Liver (tissue), 9 donors: ENCODE results near the gene DNMT3A. TPM values are rescaled to one million over a fixed set of nuclear protein-coding genes. Genes with fewer than 3 reads are reported as not detected.

ENCODE experiments used
- DNase-seq: peaks from one replicate; pipeline ENCODE4 v3.0.0-alpha.2; 2017; ENCODE audit warnings: low spot score
- H3K27ac ChIP-seq, 2 donors: one replicate each; pipeline ENCODE4 v1.7.0; 2013; ENCODE audit warnings: inconsistent platforms in 2 of 2, low read length in 2 of 2, control low read depth in 1 of 2, low read depth in 1 of 2, mild to moderate bottlenecking in 1 of 2
- H3K27me3 ChIP-seq, 4 donors: one replicate each; pipeline versions ENCODE4 v1.6.1 to v1.7.0; 2013; ENCODE audit warnings: low read length in 3 of 4, inconsistent platforms in 1 of 4, mild to moderate bottlenecking in 1 of 4, moderate library complexity in 1 of 4; ENCODE audit not compliant: control insufficient read depth in 4 of 4, insufficient read depth in 4 of 4
- H3K36me3 ChIP-seq, 4 donors: one replicate each; pipeline versions ENCODE4 v1.6.1 to v1.7.0; 2013; ENCODE audit warnings: low read length in 3 of 4, mild to moderate bottlenecking in 3 of 4, low read depth in 1 of 4, moderate library complexity in 1 of 4; ENCODE audit not compliant: control insufficient read depth in 4 of 4, insufficient read depth in 3 of 4
- H3K4me1 ChIP-seq, 4 donors: one replicate each; pipeline versions ENCODE4 v1.6.1 to v1.7.0; 2013; ENCODE audit warnings: low read length in 3 of 4, mild to moderate bottlenecking in 3 of 4, moderate library complexity in 1 of 4; ENCODE audit not compliant: control insufficient read depth in 4 of 4, insufficient read depth in 4 of 4
- H3K4me3 ChIP-seq, 3 donors: one replicate each; pipeline versions ENCODE4 v1.6.1 to v1.7.0; 2013; ENCODE audit warnings: low read length in 3 of 3, control low read depth in 1 of 3, low read depth in 1 of 3, mild to moderate bottlenecking in 1 of 3
- H3K9ac ChIP-seq, 2 donors: one replicate each; pipeline ENCODE4 v1.7.0; 2013; ENCODE audit warnings: low read length in 2 of 2, mild to moderate bottlenecking in 2 of 2, moderate library complexity in 2 of 2, control low read depth in 1 of 2, low read depth in 1 of 2
- H3K9me3 ChIP-seq, 4 donors: one replicate each; pipeline versions ENCODE4 v1.6.1 to v1.7.0; 2013; ENCODE audit warnings: low read length in 3 of 4; ENCODE audit not compliant: control insufficient read depth in 4 of 4
- ATF3 ChIP-seq: IDR thresholded peaks from 2 replicates; pipeline ENCODE4 v1.6.1; 2016; ENCODE audit warnings: antibody characterized with exemption
- CTCF ChIP-seq: fragments of 150-350 bp; IDR thresholded peaks from 2 replicates; pipeline ENCODE4 v1.5.1; 2017; ENCODE audit warnings: improper control_type of control experiment, low read depth, low read length; ENCODE audit not compliant: missing input control
- EGR1 ChIP-seq, 2 donors: IDR thresholded peaks; 2 replicates each; pipeline ENCODE4 v1.6.1; 2016 to 2018; ENCODE audit warnings: antibody characterized with exemption in 2 of 2, low read depth in 2 of 2
- FOXA1 ChIP-seq: IDR thresholded peaks from 2 replicates; pipeline ENCODE4 v1.6.1; 2016; ENCODE audit warnings: antibody characterized with exemption
- FOXA2 ChIP-seq: IDR thresholded peaks from 2 replicates; pipeline ENCODE4 v1.6.1; 2016; ENCODE audit warnings: antibody characterized with exemption
- GABPA ChIP-seq, 2 donors: IDR thresholded peaks in 1 of 2; conservative IDR thresholded peaks in 1 of 2; 2 replicates each; pipeline ENCODE4 v1.6.1; 2016; ENCODE audit warnings: antibody characterized with exemption in 2 of 2, mild to moderate bottlenecking in 1 of 2, moderate library complexity in 1 of 2
- HNF4A ChIP-seq, 2 donors: conservative IDR thresholded peaks; 2 replicates each; pipeline ENCODE4 v1.6.1; 2016; ENCODE audit warnings: antibody characterized with exemption in 2 of 2, mild to moderate bottlenecking in 2 of 2
- HNF4G ChIP-seq: IDR thresholded peaks from 2 replicates; pipeline ENCODE4 v1.6.1; 2016; ENCODE audit warnings: antibody characterized with exemption
- JUND ChIP-seq, 2 donors: IDR thresholded peaks; 2 replicates each; pipeline ENCODE4 v1.6.1; 2016; ENCODE audit warnings: antibody characterized with exemption in 2 of 2
- MAX ChIP-seq: IDR thresholded peaks from 2 replicates; pipeline ENCODE4 v1.6.1; 2016; ENCODE audit warnings: antibody characterized with exemption
- NR2F2 ChIP-seq: IDR thresholded peaks from 2 replicates; pipeline ENCODE4 v1.6.1; 2016; ENCODE audit warnings: antibody characterized with exemption
- RAD21 ChIP-seq, 2 donors: IDR thresholded peaks; 2 replicates each; pipeline ENCODE4 v1.6.1; 2016; ENCODE audit warnings: antibody characterized with exemption in 2 of 2, mild to moderate bottlenecking in 2 of 2
- REST ChIP-seq: IDR thresholded peaks from 2 replicates; pipeline ENCODE4 v1.6.1; 2016; ENCODE audit warnings: antibody characterized with exemption, mild to moderate bottlenecking
- RXRA ChIP-seq, 2 donors: IDR thresholded peaks; 2 replicates each; pipeline ENCODE4 v1.6.1; 2017 to 2018; ENCODE audit warnings: antibody characterized with exemption in 2 of 2, mild to moderate bottlenecking in 1 of 2
- SP1 ChIP-seq: IDR thresholded peaks from 2 replicates; pipeline ENCODE4 v1.6.1; 2018; ENCODE audit warnings: antibody characterized with exemption, mild to moderate bottlenecking
- TAF1 ChIP-seq: conservative IDR thresholded peaks from 2 replicates; pipeline ENCODE4 v1.6.1; 2016; ENCODE audit warnings: antibody characterized with exemption, mild to moderate bottlenecking
- YY1 ChIP-seq: IDR thresholded peaks from 2 replicates; pipeline ENCODE4 v1.6.1; 2016; ENCODE audit warnings: antibody characterized with exemption, mild to moderate bottlenecking
- ZBTB33 ChIP-seq: IDR thresholded peaks from 2 replicates; pipeline ENCODE4 v1.6.1; 2016; ENCODE audit warnings: antibody characterized with exemption
- WGBS: extraction: QIAGEN DNeasy Blood & Tissue Kit; methylation state at CpG from one replicate; pipeline ENCODE4 v1.1.7; 2013; 5-methylcytosine and 5-hydroxymethylcytosine counted together
- polyA plus RNA-seq, 2 donors: library from polyadenylated mRNA; stranded (reverse) in 1 of 2; unstranded in 1 of 2; fragments of 200-250 nt in 1 of 2; fragments of >200 nt in 1 of 2; fragmentation: Nextera tagmentation in 1 of 2; extraction: Ambion mirVana in 1 of 2; gene quantifications; one replicate each; pipeline versions ENCODE4 v1.2.1 to v1.2.3, GENCODE V29; 2013 to 2015
- total RNA-seq, 2 donors: library from RNA; depleted of rRNA; stranded (reverse); fragments of >200 nt; gene quantifications; one replicate each; pipeline ENCODE4 v1.2.3, GENCODE V29; 2014
- donor health status: healthy.
- donor health status: healthy.
- donor health status: healthy.
- donor health status: healthy.
- donor health status: healthy.

Gene DNMT3A
- total and polyA plus RNA-seq, 4 donors = 3.5 to 24.2 (median 8.1) TPM

DNA sequence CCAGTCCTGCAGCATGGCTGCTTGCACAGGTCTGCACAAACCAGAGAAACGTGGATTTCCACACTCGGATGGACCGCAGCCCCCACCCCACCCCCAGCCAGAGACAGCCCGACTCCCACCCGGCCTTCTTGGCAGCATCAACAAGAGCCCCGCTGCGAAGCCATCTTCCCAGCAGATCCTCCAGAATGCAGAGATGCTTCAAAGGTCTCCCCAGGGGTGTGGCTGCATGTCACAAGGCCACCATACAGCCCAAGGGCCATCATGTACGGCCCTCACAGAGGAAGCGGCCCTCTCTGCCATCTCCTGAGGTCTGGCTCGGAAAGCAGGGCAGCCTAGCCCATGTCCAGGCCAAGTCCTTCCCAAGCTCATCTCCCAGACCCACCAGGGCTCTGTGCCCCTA is 11.5 kb downstream of the DNMT3A start:
- Histone ChIP-seq H3K27me3 (no peaks in the 10 kb centered on the region), H3K9me3 (no peaks in the 10 kb centered on the region), H3K9ac (no peak overlapping the region), H3K4me3 (no peak overlapping the region), H3K36me3 (peaks cover 0 to 2% (median 0%) of the 10 kb centered on the region in 4 donors), H3K27ac (no peak overlapping the region), H3K4me1 (peaks cover 0 to 1% (median 0%) of the 10 kb centered on the region in 4 donors)
- TF ChIP-seq REST (no peak), HNF4A (conservative IDR thresholded peaks at IDR 0.05) (no peak), MAX (no peak), FOXA1 (no peak)
- WGBS = 92% methylated on average over 10 of the region's 10 CpGs
- no peak for DNase-seq

DNA sequence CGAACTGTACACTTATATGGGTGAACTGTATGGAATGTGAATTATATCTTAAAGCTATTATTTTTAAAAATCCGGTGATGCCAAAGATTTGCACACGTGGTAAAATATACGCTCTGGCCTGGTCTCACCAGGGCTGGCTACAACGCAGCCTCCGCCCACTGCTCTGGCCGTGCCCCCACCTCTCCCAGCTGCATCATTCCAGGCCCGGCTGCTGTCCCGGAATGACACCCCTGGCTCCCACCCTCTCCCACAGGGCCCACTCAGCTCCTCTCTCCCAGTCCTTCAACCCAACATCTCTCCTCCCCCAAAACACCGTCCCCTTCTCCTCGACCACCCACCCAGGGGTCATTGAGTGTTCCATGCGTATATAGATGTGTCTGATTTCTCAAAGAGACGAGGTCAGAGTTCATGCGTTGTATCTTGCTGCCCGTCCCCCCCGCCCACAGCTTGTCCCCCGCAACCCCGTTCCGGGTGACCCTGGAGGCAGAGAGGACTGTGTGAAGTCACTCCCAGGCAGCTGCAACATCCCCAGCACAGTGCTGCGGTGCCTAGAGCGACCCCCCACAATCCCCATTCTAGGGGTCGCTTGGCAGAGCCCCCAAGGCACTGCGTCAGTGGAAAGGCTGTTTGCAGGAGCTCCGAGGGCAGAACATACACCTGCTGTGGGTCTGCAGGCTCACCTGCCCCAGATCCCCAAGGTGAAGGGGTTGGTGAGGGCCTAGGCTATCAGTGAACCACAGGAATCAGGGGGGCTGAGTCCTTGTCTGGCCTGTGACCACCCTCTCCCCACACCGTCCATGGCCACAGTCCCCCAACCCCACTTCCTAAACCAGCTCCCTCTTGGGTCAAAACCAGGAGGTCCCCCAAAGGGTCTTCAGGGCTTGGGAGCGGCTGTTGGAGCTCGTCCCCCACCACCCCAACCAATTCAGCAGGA is 13.3 kb downstream of the DNMT3A start:
- TF ChIP-seq JUND (IDR thresholded peaks at IDR 0.05) = no peak
- no peak for TF ChIP-seq FOXA1
- no peak for TF ChIP-seq SP1
- TF ChIP-seq NR2F2 = no peak
- no peak for TF ChIP-seq HNF4A (conservative IDR thresholded peaks at IDR 0.05)
- TF ChIP-seq RAD21 (IDR thresholded peaks at IDR 0.05) = no peak
- no peak for TF ChIP-seq EGR1 (IDR thresholded peaks at IDR 0.05; ENCODE audit: low read depth in 2 of 2)
- no peak for TF ChIP-seq REST
- no peak for TF ChIP-seq YY1
- TF ChIP-seq TAF1 = no peak
- no peak for TF ChIP-seq RXRA (IDR thresholded peaks at IDR 0.05)
- no peak for TF ChIP-seq MAX
- TF ChIP-seq CTCF = no peak
- no peak for TF ChIP-seq FOXA2
- TF ChIP-seq ZBTB33 = no peak
- TF ChIP-seq GABPA (IDR thresholded peaks at IDR 0.05 in 1 of 2, conservative IDR thresholded peaks at IDR 0.05 in 1 of 2) = no peak
- TF ChIP-seq HNF4G = no peak
- no peak for TF ChIP-seq ATF3
- H3K9ac ChIP-seq = no peak overlapping the region
- peaks cover 0 to 1% (median 0%) of the 10 kb centered on the region in 4 donors for H3K4me1 ChIP-seq
- 93% methylated on average over 27 of the region's 27 CpGs for WGBS
- DNase-seq = no peak
- H3K4me3 ChIP-seq = no peak overlapping the region
- H3K27me3 ChIP-seq = no peaks in the 10 kb centered on the region
- H3K9me3 ChIP-seq = no peaks in the 10 kb centered on the region
- H3K27ac ChIP-seq = no peak overlapping the region
- H3K36me3 ChIP-seq = peaks cover 0 to 2% (median 0%) of the 10 kb centered on the region in 4 donors
